Naive B cell (primary cell): ENCODE data around the gene MTIF3. TPM values are rescaled to one million over a fixed set of nuclear protein-coding genes. Genes with fewer than 3 reads are reported as not detected.
A peak's percentile ranks its signal among the peaks of the same experiment; 100 is the strongest.

Experiments
- ATAC-seq, 2 donors: fragments of 150-1000 bp; cut with Tn5 transposase; 2 replicates each; pipeline ENCODE4 v1.10.0; 2021; ENCODE audit warnings: low read depth in 2 of 2, mild to moderate bottlenecking in 2 of 2, moderate library complexity in 2 of 2
- DNase-seq: peaks from one replicate; pipeline ENCODE4 v3.0.0; 2022
- H3K27ac Mint-ChIP-seq, 6 donors: one replicate each; pipeline ENCODE4 v1.8.0; 2020 to 2022; ENCODE audit warnings: mild to moderate bottlenecking in 6 of 6, mixed read lengths in 6 of 6, moderate library complexity in 5 of 6, inconsistent platforms in 2 of 6
- H3K27me3 Mint-ChIP-seq, 3 donors: one replicate each; pipeline ENCODE4 v1.8.0; 2021 to 2022; ENCODE audit warnings: mixed read lengths in 3 of 3, mild to moderate bottlenecking in 1 of 3
- H3K36me3 Mint-ChIP-seq, 2 donors: one replicate each; pipeline ENCODE4 v1.8.0; 2020 to 2022; ENCODE audit warnings: mixed read lengths in 2 of 2, inconsistent platforms in 1 of 2, mild to moderate bottlenecking in 1 of 2
- H3K4me1 Mint-ChIP-seq, 3 donors: one replicate each; pipeline ENCODE4 v1.8.0; 2020 to 2022; ENCODE audit warnings: mixed read lengths in 3 of 3, inconsistent platforms in 1 of 3, mild to moderate bottlenecking in 1 of 3, moderate library complexity in 1 of 3
- H3K4me3 Mint-ChIP-seq, 8 donors: one replicate each; pipeline ENCODE4 v1.8.0; 2020 to 2022; ENCODE audit warnings: mild to moderate bottlenecking in 8 of 8, mixed read lengths in 8 of 8, moderate library complexity in 8 of 8, inconsistent platforms in 2 of 8
- H3K9me3 Mint-ChIP-seq, 7 donors: one replicate each; pipeline ENCODE4 v1.8.0; 2020 to 2022; ENCODE audit warnings: mixed read lengths in 7 of 7, mild to moderate bottlenecking in 5 of 7, inconsistent platforms in 2 of 7, moderate library complexity in 1 of 7
- polyA plus RNA-seq, 6 donors: library from polyadenylated mRNA; unstranded; fragments of 300-500 nt; fragmentation: Illumina TruSeq; gene quantifications; one replicate each; pipeline ENCODE4 v1.2.3, GENCODE V29; 2021; ENCODE audit warnings: low read depth in 6 of 6

The MTIF3 gene
- polyA plus RNA-seq, 6 donors from 2014 or later = 77.3 to 116 (median 89.0) TPM

DNA sequence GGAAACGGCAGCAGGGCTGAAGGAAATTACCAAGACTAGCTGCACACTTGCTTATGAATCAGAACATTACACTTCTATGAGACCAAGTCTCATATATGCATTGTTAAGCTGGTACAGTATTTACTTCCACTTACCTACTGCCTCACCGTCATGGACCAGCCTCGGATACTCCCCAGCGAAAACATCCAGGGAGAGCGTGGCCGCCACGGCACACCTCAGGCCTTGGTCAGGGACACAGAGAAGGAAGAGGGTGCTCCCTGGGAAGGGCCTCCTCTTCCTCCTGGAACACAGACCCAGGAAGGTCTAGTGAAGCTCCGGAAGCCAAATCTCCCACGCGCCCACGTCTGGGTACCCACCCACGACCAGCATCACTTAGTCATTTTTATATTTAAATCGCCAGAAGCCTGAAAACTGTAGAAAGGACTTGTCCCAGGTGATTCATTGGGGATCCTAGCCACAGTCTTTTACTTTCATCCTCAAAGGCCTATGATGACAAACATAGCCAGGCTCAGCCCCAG, 24.4 kb upstream of the MTIF3 start:
- DNase-seq (no peak), ATAC-seq (no peak)
- no peaks in the 10 kb centered on the region for H3K9me3 Mint-ChIP-seq
- peaks cover 14 to 15% (median 15%) of the 10 kb centered on the region in 3 donors for H3K4me1 Mint-ChIP-seq
- no peaks in the 10 kb centered on the region for H3K27me3 Mint-ChIP-seq
- H3K4me3 Mint-ChIP-seq = no peak overlapping the region
- no peaks in the 10 kb centered on the region for H3K36me3 Mint-ChIP-seq
- no peak overlapping the region for H3K27ac Mint-ChIP-seq

DNA sequence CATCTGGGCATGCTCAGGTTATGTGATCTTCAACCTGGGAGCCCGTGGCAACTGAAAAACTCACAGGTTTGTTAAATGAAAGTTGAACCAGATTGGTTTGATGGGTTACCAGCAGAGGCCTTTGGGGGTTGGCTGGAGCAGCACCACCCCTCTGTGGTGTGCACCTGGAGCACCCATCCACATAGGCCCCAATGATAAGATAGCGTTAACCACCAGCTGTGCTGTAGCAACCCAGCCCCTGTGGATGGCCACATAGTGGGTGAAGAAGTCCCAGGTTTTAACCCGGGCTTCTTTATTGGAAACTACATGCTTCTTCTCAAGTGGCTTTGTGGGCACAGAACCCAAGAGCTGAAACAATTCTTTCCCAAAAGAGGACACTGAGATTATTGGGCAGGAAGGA, 22.6 kb upstream of the MTIF3 start:
- ATAC-seq = no peak
- no peaks in the 10 kb centered on the region for H3K9me3 Mint-ChIP-seq
- peak overlapping the region in 1 of 6 donors; percentile 39 for H3K27ac Mint-ChIP-seq
- no peak for DNase-seq
- H3K36me3 Mint-ChIP-seq = no peaks in the 10 kb centered on the region
- H3K4me3 Mint-ChIP-seq = no peak overlapping the region
- no peaks in the 10 kb centered on the region for H3K27me3 Mint-ChIP-seq
- H3K4me1 Mint-ChIP-seq = peaks cover 11 to 12% (median 12%) of the 10 kb centered on the region in 3 donors

DNA sequence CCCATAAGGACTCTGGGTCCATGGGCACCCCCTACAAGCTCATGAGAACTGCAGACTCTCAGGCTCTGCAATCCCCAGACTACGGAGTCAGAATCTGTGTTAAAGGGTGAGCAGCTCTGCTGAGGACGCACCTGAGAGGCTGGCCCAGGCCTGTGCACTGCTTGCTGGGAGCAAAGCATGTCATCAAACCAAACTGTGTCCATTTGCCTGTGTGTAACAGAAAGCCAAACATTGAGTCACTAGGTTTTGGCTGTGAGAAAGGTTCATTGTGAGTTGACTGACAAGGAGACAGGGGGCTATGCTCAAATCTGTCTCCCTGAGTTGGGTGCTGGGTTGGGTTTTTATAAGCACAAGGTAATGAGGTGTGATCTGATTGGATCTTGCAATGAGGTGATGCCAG, 22.1 kb upstream of the MTIF3 start:
- no peak for ATAC-seq
- no peaks in the 10 kb centered on the region for H3K27me3 Mint-ChIP-seq
- H3K27ac Mint-ChIP-seq = peak overlapping the region in 1 of 6 donors; percentile 39
- H3K4me1 Mint-ChIP-seq = peaks cover 7 to 8% (median 7%) of the 10 kb centered on the region in 3 donors
- peak overlapping the region in 1 of 8 donors; percentile 70 for H3K4me3 Mint-ChIP-seq
- DNase-seq = no peak
- no peaks in the 10 kb centered on the region for H3K9me3 Mint-ChIP-seq
- no peaks in the 10 kb centered on the region for H3K36me3 Mint-ChIP-seq

DNA sequence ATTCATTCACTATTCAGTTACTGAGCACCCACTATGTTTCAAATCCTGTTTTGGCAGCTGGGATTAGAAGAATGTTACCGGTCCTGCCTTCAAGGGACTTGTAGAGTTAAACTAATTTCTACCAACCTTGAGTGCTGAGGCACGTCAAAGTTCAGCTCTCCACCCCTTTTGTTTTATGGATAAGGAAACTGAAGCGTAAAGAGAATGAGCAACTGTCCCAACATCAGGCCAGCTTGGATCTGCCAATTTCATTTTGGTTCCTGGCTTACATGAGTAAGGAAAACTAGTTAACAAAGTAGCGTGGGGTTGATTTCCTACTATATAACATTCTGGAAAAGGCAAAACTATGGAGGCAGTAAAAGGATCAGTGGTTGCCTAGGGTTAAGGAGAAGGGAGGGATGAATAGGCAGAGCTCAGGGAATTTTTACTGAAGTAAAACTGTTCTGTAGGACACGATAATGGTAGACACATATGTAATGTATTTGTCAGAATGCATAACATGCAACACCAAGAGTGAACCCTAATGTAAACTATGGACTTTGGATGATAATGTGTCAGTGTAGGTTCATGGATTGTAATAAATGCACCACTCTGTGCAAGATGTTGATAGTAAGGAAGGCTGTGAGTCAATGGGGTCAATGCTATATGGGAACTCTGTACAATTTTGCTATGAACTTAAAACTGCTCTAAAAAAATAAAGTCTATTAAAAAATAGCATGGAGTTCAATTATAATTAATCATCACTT, 19.9 kb upstream of the MTIF3 start:
- Mint-ChIP-seq H3K27ac (no peak overlapping the region), H3K36me3 (no peaks in the 10 kb centered on the region), H3K4me1 (no peaks in the 10 kb centered on the region), H3K9me3 (no peaks in the 10 kb centered on the region), H3K27me3 (no peaks in the 10 kb centered on the region), H3K4me3 (no peak overlapping the region)
- DNase-seq (no peak), ATAC-seq (no peak)

DNA sequence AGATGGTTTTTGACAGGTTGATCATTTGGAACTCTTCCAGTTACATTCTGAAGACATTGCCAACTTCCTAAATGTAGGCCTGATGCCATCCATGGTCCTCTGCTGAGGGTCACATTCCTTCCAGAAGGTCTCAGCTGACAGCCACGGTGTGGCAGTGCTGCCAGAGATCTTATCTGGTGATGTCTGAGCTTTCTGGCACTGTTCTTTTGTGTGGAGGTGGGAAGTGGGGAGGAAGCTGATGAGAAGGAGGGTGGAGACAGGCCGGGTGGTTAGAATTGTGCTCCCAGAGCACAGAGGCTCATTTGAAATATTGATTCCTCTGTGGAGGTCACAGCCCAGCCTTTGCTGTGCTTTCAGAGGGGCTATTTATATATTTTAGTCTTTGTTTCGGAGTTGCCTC, 16.1 kb upstream of the MTIF3 start:
- Mint-ChIP-seq H3K27ac (peak overlapping the region in 3 of 6 donors; percentile 12 to 76 (median 65)), H3K4me1 (peaks cover 4 to 8% (median 6%) of the 10 kb centered on the region in 3 donors), H3K9me3 (no peaks in the 10 kb centered on the region), H3K4me3 (no peak overlapping the region), H3K27me3 (no peaks in the 10 kb centered on the region), H3K36me3 (no peaks in the 10 kb centered on the region)
- no peak for ATAC-seq
- DNase-seq = no peak

DNA sequence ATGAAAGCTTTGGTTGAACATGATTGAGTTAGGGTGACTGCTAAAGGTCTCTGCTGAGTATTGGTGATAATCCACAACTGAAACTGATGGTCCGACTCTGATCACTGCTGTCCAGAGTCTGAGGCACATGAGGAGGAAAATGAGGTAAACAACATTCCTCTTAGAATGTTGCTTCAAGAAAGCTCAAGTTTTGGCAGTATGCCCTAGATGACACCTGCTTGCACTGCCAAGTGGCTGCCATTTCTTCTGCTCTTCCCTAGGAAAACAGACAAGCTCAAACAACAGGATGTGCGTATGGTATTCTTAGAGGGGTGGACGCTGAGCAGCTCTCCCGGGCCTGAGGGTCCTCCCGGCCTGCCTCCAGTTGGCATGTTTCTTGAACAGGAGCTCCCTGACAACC, 15.2 kb upstream of the MTIF3 start:
- ATAC-seq (no peak), DNase-seq (no peak)
- Mint-ChIP-seq H3K4me3 (no peak overlapping the region), H3K36me3 (no peaks in the 10 kb centered on the region), H3K27me3 (no peaks in the 10 kb centered on the region), H3K4me1 (peaks cover 4 to 12% (median 6%) of the 10 kb centered on the region in 3 donors), H3K9me3 (no peaks in the 10 kb centered on the region), H3K27ac (peak overlapping the region in 1 of 6 donors; percentile 42)

DNA sequence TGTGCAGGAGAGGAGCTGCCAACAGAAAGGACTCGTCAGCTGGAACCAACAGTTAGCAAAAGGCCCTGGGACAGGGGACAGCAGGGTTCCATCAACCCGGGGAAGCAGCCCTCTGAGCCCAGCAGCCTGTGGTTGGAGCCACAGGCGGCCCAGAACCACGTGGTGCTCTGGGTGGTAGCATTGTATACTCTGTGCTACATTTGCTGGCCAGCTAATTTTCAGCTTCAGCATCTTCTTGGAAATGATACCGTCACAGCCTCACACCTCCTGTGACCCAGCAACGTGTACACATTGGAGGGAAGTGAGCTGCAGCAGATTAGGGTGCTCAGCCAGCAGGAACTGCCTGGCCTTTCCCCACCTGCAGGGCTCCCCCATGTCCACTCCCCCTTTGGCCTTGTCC, 13.1 kb upstream of the MTIF3 start:
- Mint-ChIP-seq H3K9me3 (no peaks in the 10 kb centered on the region), H3K27me3 (no peaks in the 10 kb centered on the region), H3K36me3 (no peaks in the 10 kb centered on the region), H3K4me3 (no peak overlapping the region), H3K4me1 (peaks cover 4 to 12% (median 6%) of the 10 kb centered on the region in 3 donors), H3K27ac (peak overlapping the region in 1 of 6 donors; percentile 49)
- ATAC-seq (no peak), DNase-seq (no peak)

DNA sequence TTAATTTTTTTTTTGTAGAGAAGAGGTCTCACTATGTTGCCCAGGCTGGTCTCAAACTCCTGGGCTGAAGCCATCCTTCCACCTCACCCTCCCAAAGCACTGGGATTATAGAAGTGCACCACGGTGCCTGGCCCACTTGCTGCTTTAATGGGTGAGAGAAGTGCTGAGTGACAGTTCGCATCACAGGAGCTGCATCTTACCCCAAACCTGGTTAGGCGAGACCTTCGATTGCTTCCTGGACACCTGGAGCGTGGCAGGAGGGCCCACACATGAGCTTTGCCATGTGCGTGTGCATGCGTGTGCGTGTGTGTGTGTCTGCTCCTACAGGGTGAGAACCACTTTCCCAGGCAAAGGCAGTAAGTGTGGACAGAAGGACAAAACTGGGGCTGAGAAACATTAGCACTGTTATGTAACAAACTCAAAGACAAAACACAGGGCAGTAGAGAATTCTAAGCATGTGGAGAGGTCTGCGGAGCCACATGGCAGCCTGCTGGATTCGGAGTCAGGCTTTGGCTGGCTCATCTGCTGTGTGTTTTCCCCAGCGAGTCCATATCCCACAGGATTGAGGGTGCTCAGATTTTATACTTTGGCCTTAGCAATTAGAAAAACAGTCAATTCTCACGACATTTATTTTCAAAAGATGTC, 11.7 kb upstream of the MTIF3 start:
- H3K36me3 Mint-ChIP-seq = peaks cover 0 to 4% of the 10 kb centered on the region in 2 donors
- DNase-seq = no peak
- no peaks in the 10 kb centered on the region for H3K27me3 Mint-ChIP-seq
- ATAC-seq = peak; percentile 85 to 89
- H3K4me3 Mint-ChIP-seq = peak overlapping the region in 1 of 8 donors; percentile 52
- H3K27ac Mint-ChIP-seq = peak overlapping the region in 1 of 6 donors; percentile 34
- no peaks in the 10 kb centered on the region for H3K9me3 Mint-ChIP-seq
- H3K4me1 Mint-ChIP-seq = peaks cover 4 to 12% (median 6%) of the 10 kb centered on the region in 3 donors

DNA sequence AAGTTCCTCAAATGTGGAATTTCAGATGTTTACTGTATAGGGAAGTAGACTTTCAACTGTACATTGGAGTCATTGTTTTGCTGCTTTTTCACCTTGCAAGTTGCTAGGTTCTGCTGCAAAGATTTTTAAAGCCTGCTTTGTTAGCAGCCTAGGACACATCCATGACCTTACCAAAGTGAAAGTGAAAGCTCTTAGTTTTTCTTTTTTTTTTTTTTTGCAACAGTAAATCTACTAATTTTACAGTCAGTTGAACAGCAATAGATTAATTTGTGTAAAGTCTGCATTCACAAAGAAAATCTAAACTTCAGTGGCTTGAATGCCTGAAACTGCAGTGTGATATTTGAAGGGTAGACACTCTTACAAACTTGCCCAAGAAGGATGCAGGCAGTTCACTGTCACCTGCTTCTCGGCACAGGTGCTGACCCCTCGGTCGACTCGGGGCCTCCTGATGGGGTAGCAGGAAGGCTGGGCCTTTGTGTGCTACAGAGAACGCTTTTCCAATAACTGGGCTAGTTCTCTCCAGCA, 5.0 kb upstream of the MTIF3 start:
- Mint-ChIP-seq H3K4me1 (peaks cover 16 to 31% (median 20%) of the 10 kb centered on the region in 3 donors), H3K27ac (peak overlapping the region; percentile 4 to 98 (median 83)), H3K4me3 (peak overlapping the region; percentile 81 to 95 (median 90)), H3K36me3 (peaks cover 0 to 4% of the 10 kb centered on the region in 2 donors), H3K9me3 (peaks cover 0 to 2% (median 0%) of the 10 kb centered on the region in 7 donors), H3K27me3 (no peaks in the 10 kb centered on the region)
- DNase-seq (peak; percentile 15), ATAC-seq (no peak)

DNA sequence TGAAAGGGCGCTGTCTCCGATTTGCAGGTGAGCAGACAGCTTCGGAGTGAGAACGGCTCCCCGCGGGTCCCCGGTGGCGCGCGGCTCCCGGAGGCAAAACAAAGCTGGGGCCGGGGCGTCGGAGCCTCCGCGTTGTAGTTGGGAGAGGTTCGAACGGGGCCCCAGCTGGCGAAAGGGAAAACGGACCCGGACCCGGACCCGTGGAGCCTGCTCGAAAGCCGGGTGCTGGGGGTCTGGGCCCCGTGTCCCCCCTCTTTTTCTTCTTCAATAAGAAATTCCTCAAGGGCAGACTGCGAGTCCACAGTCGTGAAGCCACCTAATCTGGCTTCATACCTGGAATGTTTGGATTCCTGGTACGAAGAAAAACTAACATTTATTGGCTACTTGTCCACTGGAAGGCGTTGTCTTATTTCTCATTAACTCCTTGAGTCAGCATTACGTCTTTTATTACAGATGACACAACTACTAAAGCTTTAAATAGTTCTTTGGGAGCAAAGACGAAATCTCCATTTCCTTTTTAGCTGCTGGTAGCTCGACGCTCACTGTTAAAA, 632 bp upstream of the MTIF3 start:
- Mint-ChIP-seq H3K9me3 (peaks cover 0 to 3% (median 0%) of the 10 kb centered on the region in 7 donors), H3K4me3 (peak overlapping the region; percentile 79 to 99 (median 96)), H3K27me3 (no peaks in the 10 kb centered on the region), H3K36me3 (peaks cover 6 to 9% of the 10 kb centered on the region in 2 donors), H3K4me1 (peaks cover 41 to 68% (median 47%) of the 10 kb centered on the region in 3 donors), H3K27ac (peak overlapping the region; percentile 93 to 97 (median 96))
- no peak for DNase-seq
- no peak for ATAC-seq

DNA sequence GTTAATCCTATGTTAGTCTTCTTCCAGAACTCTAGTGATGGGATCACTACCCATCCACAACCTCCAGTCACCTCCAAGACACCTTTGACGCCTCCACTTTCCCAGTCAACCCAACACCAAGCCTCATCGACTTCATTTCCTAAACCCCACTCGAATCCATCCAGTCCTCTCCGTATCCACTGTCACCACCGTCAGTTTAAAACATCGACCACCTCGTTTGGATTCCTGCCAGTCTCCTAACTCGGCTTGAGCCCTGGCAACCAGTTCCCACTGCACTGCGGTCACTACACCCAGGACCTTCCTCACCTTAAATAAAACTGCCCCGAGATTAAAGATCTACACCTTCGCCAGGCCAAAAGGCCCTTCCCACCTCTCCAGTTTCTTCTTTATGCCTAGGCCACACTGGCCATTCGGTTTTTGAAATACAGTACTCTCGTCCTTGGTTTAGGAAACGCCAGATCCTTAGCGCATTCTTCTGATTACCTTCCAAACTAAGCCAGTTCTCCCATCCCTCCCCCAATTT, 1.2 kb downstream of the MTIF3 start:
- Mint-ChIP-seq H3K36me3 (peaks cover 6 to 9% of the 10 kb centered on the region in 2 donors), H3K27ac (peak overlapping the region; percentile 93 to 97 (median 96)), H3K27me3 (no peaks in the 10 kb centered on the region), H3K4me1 (peaks cover 46 to 70% (median 49%) of the 10 kb centered on the region in 3 donors), H3K9me3 (peaks cover 0 to 3% (median 0%) of the 10 kb centered on the region in 7 donors), H3K4me3 (peak overlapping the region; percentile 79 to 99 (median 96))
- ATAC-seq (no peak), DNase-seq (no peak)

DNA sequence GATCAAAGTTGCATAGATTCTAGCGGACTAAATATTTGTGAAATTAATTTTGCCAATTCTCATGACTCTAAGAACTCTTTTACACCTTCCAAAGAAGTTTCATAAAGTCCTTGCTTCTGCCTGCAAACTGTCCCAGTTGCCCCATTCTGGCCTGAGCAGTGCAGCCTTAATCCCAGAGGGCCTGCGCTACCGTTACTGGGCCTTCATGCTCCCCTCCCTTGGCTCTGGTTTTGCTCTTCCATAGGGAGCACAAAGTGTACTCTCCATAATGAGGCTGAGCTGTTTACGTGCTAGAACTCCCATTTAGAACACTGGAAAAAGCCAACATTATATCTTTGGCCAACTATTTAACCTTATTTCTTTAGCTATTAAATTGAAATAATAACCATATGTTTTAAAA, 2.1 kb downstream of the MTIF3 start:
- peaks cover 46 to 70% (median 49%) of the 10 kb centered on the region in 3 donors for H3K4me1 Mint-ChIP-seq
- H3K36me3 Mint-ChIP-seq = peaks cover 6 to 9% of the 10 kb centered on the region in 2 donors
- H3K4me3 Mint-ChIP-seq = peak overlapping the region in 7 of 8 donors; percentile 59 to 99 (median 93)
- ATAC-seq (no peak), DNase-seq (no peak)
- peaks cover 0 to 3% (median 0%) of the 10 kb centered on the region in 7 donors for H3K9me3 Mint-ChIP-seq
- peak overlapping the region in 5 of 6 donors; percentile 42 to 95 (median 93) for H3K27ac Mint-ChIP-seq
- H3K27me3 Mint-ChIP-seq = no peaks in the 10 kb centered on the region
